Stimulated activated CD4-positive, alpha-beta T cell treated with anti-CD3 and anti-CD28 coated beads, TNF-alpha, amount 100 ng/mL, for 1 hour (primary cell): ENCODE results near the gene SFXN5.
"Not testable (repeated sequence)": the region's sequence is repeated elsewhere in the genome, so short reads cannot be mapped to it uniquely, and the experiment has no call there.

Source experiments
- DNase-seq, 3 donors: peaks; one replicate each; pipeline ENCODE4 v3.0.0-alpha.2; 2020; ENCODE audit warnings: low read depth in 3 of 3, low spot score in 1 of 3

SFXN5 gene

GRCh38 chr2:73101626-73102256, 30.2 kb upstream of the SFXN5 start:
- DNase-seq, result no peak

GRCh38 chr2:73100956-73101355, 29.4 kb upstream of the SFXN5 start:
- DNase-seq, result no peak

GRCh38 chr2:73099486-73099885, 28.0 kb upstream of the SFXN5 start:
- DNase-seq, result no peak

GRCh38 chr2:73095910-73096309, 24.4 kb upstream of the SFXN5 start:
- no peak for DNase-seq

GRCh38 chr2:73093601-73094218, 22.2 kb upstream of the SFXN5 start:
- DNase-seq, result not testable (repeated sequence)

- DNase-seq, result no peak
Observed at GRCh38 chr2:73092146-73092783, 20.8 kb upstream of the SFXN5 start.

GRCh38 chr2:73091696-73092095, 20.2 kb upstream of the SFXN5 start:
- no peak for DNase-seq

GRCh38 chr2:73091164-73091563, 19.7 kb upstream of the SFXN5 start:
- DNase-seq, result no peak

- no peak for DNase-seq
Observed at GRCh38 chr2:73089270-73090030, 17.9 kb upstream of the SFXN5 start.

- DNase-seq, result no peak
Observed at GRCh38 chr2:73088703-73089102, 17.2 kb upstream of the SFXN5 start.

- no peak for DNase-seq
Observed at GRCh38 chr2:73088211-73088610, 16.7 kb upstream of the SFXN5 start.

- DNase-seq, result no peak
Observed at GRCh38 chr2:73087311-73087710, 15.8 kb upstream of the SFXN5 start.

- DNase-seq, result peak; percentile 60 to 78 (median 66)
Observed at GRCh38 chr2:73085691-73086090, 14.2 kb upstream of the SFXN5 start.

GRCh38 chr2:73084971-73085370, 13.5 kb upstream of the SFXN5 start:
- DNase-seq, result no peak

GRCh38 chr2:73083886-73084800, 12.6 kb upstream of the SFXN5 start:
- no peak for DNase-seq

GRCh38 chr2:73082523-73083410, 11.3 kb upstream of the SFXN5 start:
- DNase-seq, result no peak

- DNase-seq, result no peak
Observed at GRCh38 chr2:73081181-73081671, 9.7 kb upstream of the SFXN5 start.

- no peak for DNase-seq
Observed at GRCh38 chr2:73080321-73081131, 9.0 kb upstream of the SFXN5 start.

- DNase-seq, result no peak
Observed at GRCh38 chr2:73079636-73080035, 8.1 kb upstream of the SFXN5 start.
